ENCODE measurements around the gene IRF9.

IRF9 gene

GRCh38 chr14:24117179-24117578 is 43.9 kb upstream of the IRF9 start:
- H3K4me2 ChIP-seq (ENCODE audit: low read depth, low read length), result no peak overlapping the region

DNA sequence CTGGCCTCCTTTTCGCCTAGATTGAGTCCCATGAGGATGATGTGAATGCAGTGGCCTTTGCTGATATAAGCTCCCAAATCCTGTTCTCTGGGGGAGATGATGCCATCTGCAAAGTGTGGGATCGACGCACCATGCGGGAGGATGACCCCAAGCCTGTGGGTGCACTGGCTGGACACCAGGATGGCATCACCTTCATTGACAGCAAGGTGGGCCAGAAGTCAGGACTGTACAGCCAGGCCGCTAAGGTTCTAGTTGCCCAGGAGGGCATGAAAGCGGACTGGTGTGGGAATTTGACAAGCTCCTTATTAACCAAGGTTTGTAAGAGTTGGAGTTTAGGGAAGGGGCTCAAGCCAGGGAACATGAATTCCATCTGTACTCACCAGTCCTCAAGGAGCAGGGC is 41.4 kb upstream of the IRF9 start:
- TF ChIP-seq CTCF (IDR thresholded peaks at IDR 0.05; ENCODE audit: low read length) (no peak), EZH2phosphoT487 (IDR thresholded peaks at IDR 0.05; ENCODE audit: low read length) (no peak), EZH2 (optimal IDR thresholded peaks at IDR 0.05; ENCODE audit: low read depth, low read length) (no peak)
- Histone ChIP-seq H3K79me2 (ENCODE audit: low read length) (peaks cover 13% of the 10 kb centered on the region), H3K4me3 (ENCODE audit: low read length) (no peak overlapping the region), H3K27ac (ENCODE audit: low read length) (no peak overlapping the region), H3F3A (ENCODE audit: insufficient read depth, low read length) (no peaks in the 10 kb centered on the region), H3K9ac (ENCODE audit: low read length) (no peak overlapping the region), H3K36me3 (replicated peaks; ENCODE audit: insufficient read depth, low read length) (no peaks in the 10 kb centered on the region), H4K20me1 (ENCODE audit: insufficient read depth, low read length) (no peaks in the 10 kb centered on the region), H3K9me3 (replicated peaks; ENCODE audit: insufficient read depth, low read length) (no peaks in the 10 kb centered on the region), H3K9me2 (replicated peaks; ENCODE audit: insufficient read depth, low read length) (no peaks in the 10 kb centered on the region), H2AFZ (ENCODE audit: low read length) (no peak overlapping the region), H3K4me2 (ENCODE audit: low read depth, low read length) (no peak overlapping the region), H3K4me1 (ENCODE audit: low read length) (no peaks in the 10 kb centered on the region), H3K27me3 (replicated peaks; ENCODE audit: insufficient read depth, low read length) (no peaks in the 10 kb centered on the region)
- no peak for DNase-seq

More at GRCh38 chr14:24117179-24117578, 43.9 kb upstream of the IRF9 start:
- no peaks in the 10 kb centered on the region for H3K9me2 ChIP-seq (replicated peaks; ENCODE audit: insufficient read depth, low read length)
- H3K27me3 ChIP-seq (replicated peaks; ENCODE audit: insufficient read depth, low read length), result no peaks in the 10 kb centered on the region
- H3K36me3 ChIP-seq (replicated peaks; ENCODE audit: insufficient read depth, low read length), result no peaks in the 10 kb centered on the region
- H3F3A ChIP-seq (ENCODE audit: insufficient read depth, low read length), result peaks cover 11% of the 10 kb centered on the region
- H3K4me3 ChIP-seq (ENCODE audit: low read length), result no peak overlapping the region
- H3K9me3 ChIP-seq (replicated peaks; ENCODE audit: insufficient read depth, low read length), result no peaks in the 10 kb centered on the region
- H3K79me2 ChIP-seq (ENCODE audit: low read length), result peaks cover 13% of the 10 kb centered on the region
- DNase-seq, result no peak
- H3K4me1 ChIP-seq (ENCODE audit: low read length), result no peaks in the 10 kb centered on the region
- H2AFZ ChIP-seq (ENCODE audit: low read length), result no peak overlapping the region
- H3K9ac ChIP-seq (ENCODE audit: low read length), result no peak overlapping the region
- H4K20me1 ChIP-seq (ENCODE audit: insufficient read depth, low read length), result no peaks in the 10 kb centered on the region
- H3K27ac ChIP-seq (ENCODE audit: low read length), result no peak overlapping the region
- no peak for TF ChIP-seq EZH2 (optimal IDR thresholded peaks at IDR 0.05; ENCODE audit: low read depth, low read length)
- no peak for TF ChIP-seq CTCF (IDR thresholded peaks at IDR 0.05; ENCODE audit: low read length)
- TF ChIP-seq EZH2phosphoT487 (IDR thresholded peaks at IDR 0.05; ENCODE audit: low read length), result no peak

GRCh38 chr14:24121210-24121609 is 39.9 kb upstream of the IRF9 start:
- TF ChIP-seq EZH2phosphoT487 (IDR thresholded peaks at IDR 0.05; ENCODE audit: low read length) (no peak), EZH2 (optimal IDR thresholded peaks at IDR 0.05; ENCODE audit: low read depth, low read length) (no peak)
- H3K36me3 ChIP-seq (replicated peaks; ENCODE audit: insufficient read depth, low read length), result no peaks in the 10 kb centered on the region
- no peaks in the 10 kb centered on the region for H4K20me1 ChIP-seq (ENCODE audit: insufficient read depth, low read length)

GRCh38 chr14:24122416-24122815 is 38.6 kb upstream of the IRF9 start:
- Histone ChIP-seq H3K27ac (ENCODE audit: low read length) (no peak overlapping the region), H3F3A (ENCODE audit: insufficient read depth, low read length) (no peaks in the 10 kb centered on the region), H2AFZ (ENCODE audit: low read length) (no peak overlapping the region), H3K9ac (ENCODE audit: low read length) (no peak overlapping the region), H3K4me2 (ENCODE audit: low read depth, low read length) (no peak overlapping the region), H3K9me3 (replicated peaks; ENCODE audit: insufficient read depth, low read length) (no peaks in the 10 kb centered on the region), H3K79me2 (ENCODE audit: low read length) (no peaks in the 10 kb centered on the region), H4K20me1 (ENCODE audit: insufficient read depth, low read length) (no peaks in the 10 kb centered on the region), H3K27me3 (replicated peaks; ENCODE audit: insufficient read depth, low read length) (no peaks in the 10 kb centered on the region), H3K4me3 (ENCODE audit: low read length) (no peak overlapping the region), H3K4me1 (ENCODE audit: low read length) (no peaks in the 10 kb centered on the region), H3K9me2 (replicated peaks; ENCODE audit: insufficient read depth, low read length) (no peaks in the 10 kb centered on the region), H3K36me3 (replicated peaks; ENCODE audit: insufficient read depth, low read length) (no peaks in the 10 kb centered on the region)
- no peak for TF ChIP-seq EZH2 (optimal IDR thresholded peaks at IDR 0.05; ENCODE audit: low read depth, low read length)
- no peak for TF ChIP-seq EZH2phosphoT487 (IDR thresholded peaks at IDR 0.05; ENCODE audit: low read length)
- TF ChIP-seq CTCF (IDR thresholded peaks at IDR 0.05; ENCODE audit: low read length), result no peak
- DNase-seq, result no peak

More at GRCh38 chr14:24121210-24121609, 39.9 kb upstream of the IRF9 start:
- DNase-seq, result no peak
- no peak overlapping the region for H3K4me3 ChIP-seq (ENCODE audit: low read length)
- no peak overlapping the region for H2AFZ ChIP-seq (ENCODE audit: low read length)
- no peak overlapping the region for H3K9ac ChIP-seq (ENCODE audit: low read length)
- H3K4me2 ChIP-seq (ENCODE audit: low read depth, low read length), result no peak overlapping the region
- no peak overlapping the region for H3K27ac ChIP-seq (ENCODE audit: low read length)
- H3K79me2 ChIP-seq (ENCODE audit: low read length), result peaks cover 4% of the 10 kb centered on the region
- no peaks in the 10 kb centered on the region for H3F3A ChIP-seq (ENCODE audit: insufficient read depth, low read length)
- H3K27me3 ChIP-seq (replicated peaks; ENCODE audit: insufficient read depth, low read length), result no peaks in the 10 kb centered on the region
- H3K9me2 ChIP-seq (replicated peaks; ENCODE audit: insufficient read depth, low read length), result no peaks in the 10 kb centered on the region
- no peaks in the 10 kb centered on the region for H3K4me1 ChIP-seq (ENCODE audit: low read length)
- no peaks in the 10 kb centered on the region for H3K9me3 ChIP-seq (replicated peaks; ENCODE audit: insufficient read depth, low read length)
